ENCODE results near the gene XRCC5.

XRCC5 gene

GRCh38 chr2:216221811-216222210, 112.7 kb downstream of the XRCC5 start:
- no peaks in the 10 kb centered on the region for H3K36me3 ChIP-seq (ENCODE audit: insufficient read depth, insufficient read length, low read length)
- DNase-seq (ENCODE audit: low read depth, low spot score), result no peak
- H3K9ac ChIP-seq (ENCODE audit: insufficient read length, low read depth), result no peak overlapping the region
- no peaks in the 10 kb centered on the region for H3K9me3 ChIP-seq (ENCODE audit: insufficient read depth, low read length)
- no peak overlapping the region for H3K4me3 ChIP-seq (ENCODE audit: insufficient read length, low read depth)
- TF ChIP-seq SUZ12 (IDR thresholded peaks at IDR 0.05; ENCODE audit: extremely low read depth, insufficient read depth, insufficient read length) (no peak), YY1 (IDR thresholded peaks at IDR 0.05; ENCODE audit: insufficient read depth, insufficient read length) (no peak), ZNF274 (IDR thresholded peaks at IDR 0.05; ENCODE audit: low read depth, low read length) (no peak)
- H3K27me3 ChIP-seq (ENCODE audit: insufficient read depth, insufficient read length), result no peaks in the 10 kb centered on the region
- H3K4me1 ChIP-seq (ENCODE audit: insufficient read depth, insufficient read length), result no peaks in the 10 kb centered on the region

GRCh38 chr2:216222650-216223352, 113.7 kb downstream of the XRCC5 start:
- DNase-seq (ENCODE audit: low read depth, low spot score), result no peak
- no peaks in the 10 kb centered on the region for H3K27me3 ChIP-seq (ENCODE audit: insufficient read depth, insufficient read length)
- no peak overlapping the region for H3K4me3 ChIP-seq (ENCODE audit: insufficient read length, low read depth)
- no peak for TF ChIP-seq SUZ12 (IDR thresholded peaks at IDR 0.05; ENCODE audit: extremely low read depth, insufficient read depth, insufficient read length)
- TF ChIP-seq ZNF274 (IDR thresholded peaks at IDR 0.05; ENCODE audit: low read depth, low read length), result no peak
- no peak for TF ChIP-seq YY1 (IDR thresholded peaks at IDR 0.05; ENCODE audit: insufficient read depth, insufficient read length)
- no peaks in the 10 kb centered on the region for H3K9me3 ChIP-seq (ENCODE audit: insufficient read depth, low read length)
- no peaks in the 10 kb centered on the region for H3K36me3 ChIP-seq (ENCODE audit: insufficient read depth, insufficient read length, low read length)
- H3K9ac ChIP-seq (ENCODE audit: insufficient read length, low read depth), result no peak overlapping the region
- H3K4me1 ChIP-seq (ENCODE audit: insufficient read depth, insufficient read length), result no peaks in the 10 kb centered on the region

GRCh38 chr2:216224388-216224787, 115.2 kb downstream of the XRCC5 start:
- no peaks in the 10 kb centered on the region for H3K9me3 ChIP-seq (ENCODE audit: insufficient read depth, low read length)

GRCh38 chr2:216229277-216229914, 120.2 kb downstream of the XRCC5 start:
- Histone ChIP-seq H3K27me3 (ENCODE audit: insufficient read depth, insufficient read length) (no peaks in the 10 kb centered on the region), H3K9ac (ENCODE audit: insufficient read length, low read depth) (no peak overlapping the region), H3K9me3 (ENCODE audit: insufficient read depth, low read length) (peaks cover 13% of the 10 kb centered on the region; the same call in 1 of the 2 replicates), H3K4me1 (ENCODE audit: insufficient read depth, insufficient read length) (no peaks in the 10 kb centered on the region), H3K4me3 (ENCODE audit: insufficient read length, low read depth) (no peak overlapping the region), H3K36me3 (ENCODE audit: insufficient read depth, insufficient read length, low read length) (no peaks in the 10 kb centered on the region)
- DNase-seq (ENCODE audit: low read depth, low spot score), result no peak
- TF ChIP-seq YY1 (IDR thresholded peaks at IDR 0.05; ENCODE audit: insufficient read depth, insufficient read length) (no peak), ZNF274 (IDR thresholded peaks at IDR 0.05; ENCODE audit: low read depth, low read length) (no peak), SUZ12 (IDR thresholded peaks at IDR 0.05; ENCODE audit: extremely low read depth, insufficient read depth, insufficient read length) (no peak)

More at GRCh38 chr2:216224388-216224787, 115.2 kb downstream of the XRCC5 start:
- Histone ChIP-seq H3K4me3 (ENCODE audit: insufficient read length, low read depth) (no peak overlapping the region), H3K27me3 (ENCODE audit: insufficient read depth, insufficient read length) (no peaks in the 10 kb centered on the region), H3K9ac (ENCODE audit: insufficient read length, low read depth) (no peak overlapping the region), H3K4me1 (ENCODE audit: insufficient read depth, insufficient read length) (no peaks in the 10 kb centered on the region), H3K36me3 (ENCODE audit: insufficient read depth, insufficient read length, low read length) (no peaks in the 10 kb centered on the region)
- no peak for DNase-seq (ENCODE audit: low read depth, low spot score)
- TF ChIP-seq YY1 (IDR thresholded peaks at IDR 0.05; ENCODE audit: insufficient read depth, insufficient read length) (no peak), ZNF274 (IDR thresholded peaks at IDR 0.05; ENCODE audit: low read depth, low read length) (no peak), SUZ12 (IDR thresholded peaks at IDR 0.05; ENCODE audit: extremely low read depth, insufficient read depth, insufficient read length) (no peak)

- no peak for DNase-seq (ENCODE audit: low read depth, low spot score)
- no peak for TF ChIP-seq YY1 (IDR thresholded peaks at IDR 0.05; ENCODE audit: insufficient read depth, insufficient read length)
- no peak for TF ChIP-seq ZNF274 (IDR thresholded peaks at IDR 0.05; ENCODE audit: low read depth, low read length)
- no peak for TF ChIP-seq SUZ12 (IDR thresholded peaks at IDR 0.05; ENCODE audit: extremely low read depth, insufficient read depth, insufficient read length)
- no peaks in the 10 kb centered on the region for H3K36me3 ChIP-seq (ENCODE audit: insufficient read depth, insufficient read length, low read length)
- no peaks in the 10 kb centered on the region for H3K4me1 ChIP-seq (ENCODE audit: insufficient read depth, insufficient read length)
- no peak overlapping the region for H3K4me3 ChIP-seq (ENCODE audit: insufficient read length, low read depth)
- no peaks in the 10 kb centered on the region for H3K27me3 ChIP-seq (ENCODE audit: insufficient read depth, insufficient read length)
- peaks cover 17% of the 10 kb centered on the region; the same call in 1 of the 2 replicates for H3K9me3 ChIP-seq (ENCODE audit: insufficient read depth, low read length)
- H3K9ac ChIP-seq (ENCODE audit: insufficient read length, low read depth), result no peak overlapping the region
Observed at GRCh38 chr2:216231867-216232266, 122.7 kb downstream of the XRCC5 start.

- no peaks in the 10 kb centered on the region for H3K4me1 ChIP-seq (ENCODE audit: insufficient read depth, insufficient read length)
- H3K9ac ChIP-seq (ENCODE audit: insufficient read length, low read depth), result no peak overlapping the region
- no peak for TF ChIP-seq ZNF274 (IDR thresholded peaks at IDR 0.05; ENCODE audit: low read depth, low read length)
- no peak for TF ChIP-seq SUZ12 (IDR thresholded peaks at IDR 0.05; ENCODE audit: extremely low read depth, insufficient read depth, insufficient read length)
- no peak for TF ChIP-seq YY1 (IDR thresholded peaks at IDR 0.05; ENCODE audit: insufficient read depth, insufficient read length)
- no peaks in the 10 kb centered on the region for H3K36me3 ChIP-seq (ENCODE audit: insufficient read depth, insufficient read length, low read length)
- no peak for DNase-seq (ENCODE audit: low read depth, low spot score)
- H3K4me3 ChIP-seq (ENCODE audit: insufficient read length, low read depth), result no peak overlapping the region
- no peaks in the 10 kb centered on the region for H3K27me3 ChIP-seq (ENCODE audit: insufficient read depth, insufficient read length)
- peaks cover 17% of the 10 kb centered on the region; the same call in 1 of the 2 replicates for H3K9me3 ChIP-seq (ENCODE audit: insufficient read depth, low read length)
Observed at GRCh38 chr2:216232721-216233120, 123.6 kb downstream of the XRCC5 start.

GRCh38 chr2:216233281-216233995, 124.3 kb downstream of the XRCC5 start:
- no peaks in the 10 kb centered on the region for H3K36me3 ChIP-seq (ENCODE audit: insufficient read depth, insufficient read length, low read length)
- H3K9ac ChIP-seq (ENCODE audit: insufficient read length, low read depth), result no peak overlapping the region
- H3K9me3 ChIP-seq (ENCODE audit: insufficient read depth, low read length), result peaks cover 17% of the 10 kb centered on the region; the same call in 1 of the 2 replicates
- H3K4me1 ChIP-seq (ENCODE audit: insufficient read depth, insufficient read length), result no peaks in the 10 kb centered on the region
- no peak overlapping the region for H3K4me3 ChIP-seq (ENCODE audit: insufficient read length, low read depth)
- DNase-seq (ENCODE audit: low read depth, low spot score), result no peak
- TF ChIP-seq ZNF274 (IDR thresholded peaks at IDR 0.05; ENCODE audit: low read depth, low read length) (no peak), YY1 (IDR thresholded peaks at IDR 0.05; ENCODE audit: insufficient read depth, insufficient read length) (no peak), SUZ12 (IDR thresholded peaks at IDR 0.05; ENCODE audit: extremely low read depth, insufficient read depth, insufficient read length) (no peak)
- H3K27me3 ChIP-seq (ENCODE audit: insufficient read depth, insufficient read length), result no peaks in the 10 kb centered on the region
